Measurements from ENCODE around the gene SESN2.

GRCh38 chr1:28295936-28296335 lies 36.6 kb downstream of the SESN2 start:
- TF ChIP-seq, protein P1, sequence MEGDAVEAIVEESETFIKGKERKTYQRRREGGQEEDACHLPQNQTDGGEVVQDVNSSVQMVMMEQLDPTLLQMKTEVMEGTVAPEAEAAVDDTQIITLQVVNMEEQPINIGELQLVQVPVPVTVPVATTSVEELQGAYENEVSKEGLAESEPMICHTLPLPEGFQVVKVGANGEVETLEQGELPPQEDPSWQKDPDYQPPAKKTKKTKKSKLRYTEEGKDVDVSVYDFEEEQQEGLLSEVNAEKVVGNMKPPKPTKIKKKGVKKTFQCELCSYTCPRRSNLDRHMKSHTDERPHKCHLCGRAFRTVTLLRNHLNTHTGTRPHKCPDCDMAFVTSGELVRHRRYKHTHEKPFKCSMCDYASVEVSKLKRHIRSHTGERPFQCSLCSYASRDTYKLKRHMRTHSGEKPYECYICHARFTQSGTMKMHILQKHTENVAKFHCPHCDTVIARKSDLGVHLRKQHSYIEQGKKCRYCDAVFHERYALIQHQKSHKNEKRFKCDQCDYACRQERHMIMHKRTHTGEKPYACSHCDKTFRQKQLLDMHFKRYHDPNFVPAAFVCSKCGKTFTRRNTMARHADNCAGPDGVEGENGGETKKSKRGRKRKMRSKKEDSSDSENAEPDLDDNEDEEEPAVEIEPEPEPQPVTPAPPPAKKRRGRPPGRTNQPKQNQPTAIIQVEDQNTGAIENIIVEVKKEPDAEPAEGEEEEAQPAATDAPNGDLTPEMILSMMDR (IDR thresholded peaks at IDR 0.05) = no peak
- TF ChIP-seq POLR2A (IDR thresholded peaks at IDR 0.05) (no peak), POLR2AphosphoS5 (IDR thresholded peaks at IDR 0.05) (no peak)

Data from prostate gland (tissue), 2 donors.